Measurements from ENCODE around the gene ACTN1.
"Not testable (repeated sequence)": the region's sequence is repeated elsewhere in the genome, so short reads cannot be mapped to it uniquely, and the experiment has no call there.

Gene ACTN1

DNA sequence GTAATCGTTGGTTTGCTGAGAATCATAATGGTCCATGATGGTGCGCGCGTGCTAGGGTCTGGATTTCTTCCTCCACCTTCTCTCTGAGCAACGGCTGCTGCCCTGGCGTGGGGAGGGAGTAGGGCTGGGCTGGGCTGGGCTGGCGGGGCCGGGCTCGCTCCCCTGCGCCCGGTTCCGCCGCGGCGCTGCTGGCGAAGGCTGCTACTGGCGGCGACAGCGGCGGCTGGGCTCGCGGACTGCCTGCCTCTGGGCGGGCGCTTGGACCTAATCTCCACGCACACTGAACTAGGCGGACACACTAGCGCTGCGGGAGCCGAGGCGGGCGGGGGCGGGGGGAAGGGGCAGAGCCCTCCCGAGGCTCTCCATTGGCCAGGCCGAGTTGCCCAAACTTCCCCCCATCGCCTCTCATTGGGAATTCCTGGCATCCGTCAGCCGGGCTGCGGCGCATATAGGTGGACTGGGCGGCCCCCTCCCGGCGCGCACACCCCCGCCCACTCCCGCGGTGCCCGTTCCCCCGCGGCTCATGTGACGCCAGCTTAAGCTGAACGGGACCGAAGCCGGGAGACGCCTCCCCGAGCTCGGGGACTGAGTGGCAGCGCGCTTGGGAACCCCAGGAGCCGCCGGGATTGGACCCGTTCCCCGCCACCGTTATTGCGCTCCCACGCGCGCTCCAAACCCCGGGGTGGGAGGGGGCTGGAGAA lies at the start of gene ACTN1:
ACTN1 (minus strand) TSS at position 282 of the 701 bp plus-strand sequence; CDS start at position 36, 246 bp downstream.
- peak; percentile 83 to 87 for DNase-seq

DNA sequence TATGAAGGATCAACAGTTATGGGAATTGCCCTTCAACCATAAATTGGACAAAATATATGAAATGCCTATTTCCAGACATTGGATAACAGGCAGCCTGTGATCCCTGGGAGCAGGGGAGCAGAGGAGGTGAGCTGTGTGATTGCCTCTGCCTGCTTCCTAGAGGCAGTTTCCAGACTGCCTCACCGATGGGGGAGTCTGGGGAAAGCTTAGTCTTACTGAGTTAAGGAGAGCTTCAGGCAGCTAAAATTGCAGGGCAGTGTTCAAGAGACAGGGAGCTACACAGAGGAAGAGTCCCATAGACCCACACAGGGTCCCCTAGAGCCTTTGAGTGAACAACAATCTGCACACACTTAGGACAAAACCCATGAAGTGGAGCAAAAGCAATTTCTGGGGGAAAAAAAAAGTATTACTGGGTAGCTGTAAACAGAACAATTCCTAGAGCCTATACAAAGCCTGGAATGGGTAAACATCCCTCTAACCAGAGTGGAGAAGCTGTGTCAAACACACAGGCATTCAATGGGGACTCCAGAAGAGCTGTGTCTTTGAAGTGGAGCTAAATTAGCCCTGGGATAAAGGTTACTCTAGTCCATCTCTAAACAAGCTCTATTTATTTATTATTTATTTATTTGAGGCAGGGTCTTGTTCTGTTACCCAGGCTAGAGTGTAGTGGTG lies 48.3 kb upstream of the ACTN1 start:
- DNase-seq, result no peak

DNA sequence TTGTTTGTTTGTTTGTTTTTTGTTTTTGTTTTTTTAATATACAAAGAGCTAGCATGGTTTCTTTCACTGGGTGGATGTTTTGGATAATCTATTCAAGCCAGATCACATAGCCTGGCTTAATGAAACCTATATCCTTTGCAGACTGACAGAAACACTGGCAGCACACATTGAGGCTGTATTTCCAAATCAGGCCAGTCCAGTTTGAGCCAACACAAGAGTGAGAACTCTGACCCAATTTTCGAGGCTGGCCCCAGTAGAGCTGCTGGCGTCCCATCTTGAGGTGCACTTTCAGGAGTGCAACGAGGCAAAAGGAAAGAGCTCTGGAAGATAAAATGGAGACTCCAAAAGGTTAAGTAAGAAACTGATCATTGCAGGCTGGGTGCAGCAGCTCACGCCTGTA lies 43.9 kb upstream of the ACTN1 start:
- DNase-seq, result no peak

DNA sequence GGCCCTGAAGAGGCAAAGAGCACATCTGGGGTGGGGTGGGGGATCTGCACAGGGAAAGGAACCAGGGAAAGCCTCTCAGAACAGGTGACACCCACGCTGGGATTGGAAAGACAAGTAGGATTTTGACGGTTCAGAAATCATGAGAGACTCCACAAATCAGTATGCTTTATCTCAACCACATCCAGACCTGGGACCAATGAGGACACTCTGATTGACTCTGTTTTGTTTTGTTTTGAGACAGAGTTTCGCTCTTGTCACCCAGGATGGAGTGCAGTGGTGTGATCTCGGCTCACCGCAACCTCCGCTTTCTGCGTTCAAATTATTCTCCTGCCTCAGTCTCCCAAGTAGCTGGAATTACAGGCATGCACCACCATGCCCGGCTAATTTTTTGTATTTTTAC lies 43.0 kb upstream of the ACTN1 start:
- not testable (repeated sequence) for DNase-seq

DNA sequence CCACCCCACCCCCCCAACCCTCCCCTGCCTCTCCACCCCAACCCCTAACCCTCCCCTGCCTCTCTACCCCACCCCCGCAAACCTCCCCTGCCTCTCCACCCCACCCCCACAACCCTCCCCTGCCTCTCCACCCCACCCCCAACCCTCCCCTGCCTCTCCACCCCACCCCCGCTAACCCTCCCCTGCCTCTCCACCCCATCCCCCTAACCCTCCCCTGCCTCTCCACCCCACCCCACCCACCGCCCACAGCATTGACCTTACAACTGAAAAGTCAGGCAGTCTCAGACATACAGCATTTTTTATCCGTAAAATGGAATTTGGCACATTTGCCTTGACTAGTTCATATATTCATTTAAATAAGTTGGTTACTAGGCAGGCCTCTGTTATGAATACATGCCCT lies 38.6 kb upstream of the ACTN1 start:
- no peak for DNase-seq

DNA sequence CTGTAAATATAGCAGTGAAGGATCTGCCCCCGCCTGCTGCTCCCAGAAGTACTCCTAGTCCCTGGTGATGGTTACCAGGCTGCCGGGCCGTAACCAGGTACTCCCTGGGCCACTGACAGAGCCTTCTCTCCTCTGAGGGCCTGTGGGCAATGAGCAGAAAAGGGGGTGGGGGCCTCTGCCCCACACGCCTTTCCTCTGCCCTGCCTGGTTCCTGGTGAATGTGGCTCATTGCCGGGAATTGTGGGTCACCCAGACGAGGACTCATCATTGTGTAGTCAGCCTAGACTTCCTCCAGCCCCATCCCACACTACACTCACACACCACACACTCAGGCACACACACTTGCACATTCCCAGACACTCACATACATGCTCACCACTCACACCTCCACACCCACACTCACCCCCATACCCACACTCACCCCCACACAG lies 35.7 kb upstream of the ACTN1 start:
- no peak for DNase-seq

DNA sequence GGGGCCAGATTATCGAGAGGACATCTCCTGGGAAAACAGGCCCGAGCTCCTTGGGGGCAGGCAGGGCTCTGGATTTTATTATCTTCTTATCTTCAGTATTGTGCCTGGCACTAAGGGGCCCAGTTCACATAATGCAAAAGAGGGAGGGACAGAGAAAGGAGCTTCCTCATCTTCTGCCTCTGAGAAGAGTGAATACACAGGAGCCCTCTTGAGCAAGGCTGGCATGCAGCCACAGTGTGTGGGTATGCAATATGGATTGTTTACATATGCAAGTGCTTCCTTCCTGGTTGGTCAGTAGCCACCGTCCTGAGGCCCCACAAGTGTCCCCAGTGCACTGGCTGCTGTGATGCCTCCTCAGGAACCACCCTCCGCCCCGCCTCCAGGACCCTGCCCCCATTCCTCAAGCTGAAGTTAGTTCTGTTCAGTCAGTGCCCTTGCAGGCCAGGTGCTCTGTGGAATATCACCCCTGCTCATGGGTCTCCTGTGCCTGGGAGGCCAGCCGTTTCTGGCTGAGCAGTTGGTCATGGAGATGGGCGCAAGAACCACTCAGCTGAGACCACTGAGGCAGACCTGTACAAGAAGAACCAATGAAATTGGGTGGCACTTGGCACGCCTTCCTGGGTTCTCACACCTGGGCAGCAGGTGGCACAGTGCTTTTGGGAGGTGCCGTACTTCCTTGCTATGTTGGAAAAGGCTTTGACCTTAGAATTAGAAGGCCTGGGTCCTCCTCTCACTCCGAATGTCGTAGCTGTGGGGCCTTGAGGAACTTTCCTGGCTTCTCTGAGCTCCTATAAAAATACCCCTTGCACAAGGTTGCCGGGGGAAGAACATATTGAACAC lies 35.1 kb upstream of the ACTN1 start:
- no peak for DNase-seq

DNA sequence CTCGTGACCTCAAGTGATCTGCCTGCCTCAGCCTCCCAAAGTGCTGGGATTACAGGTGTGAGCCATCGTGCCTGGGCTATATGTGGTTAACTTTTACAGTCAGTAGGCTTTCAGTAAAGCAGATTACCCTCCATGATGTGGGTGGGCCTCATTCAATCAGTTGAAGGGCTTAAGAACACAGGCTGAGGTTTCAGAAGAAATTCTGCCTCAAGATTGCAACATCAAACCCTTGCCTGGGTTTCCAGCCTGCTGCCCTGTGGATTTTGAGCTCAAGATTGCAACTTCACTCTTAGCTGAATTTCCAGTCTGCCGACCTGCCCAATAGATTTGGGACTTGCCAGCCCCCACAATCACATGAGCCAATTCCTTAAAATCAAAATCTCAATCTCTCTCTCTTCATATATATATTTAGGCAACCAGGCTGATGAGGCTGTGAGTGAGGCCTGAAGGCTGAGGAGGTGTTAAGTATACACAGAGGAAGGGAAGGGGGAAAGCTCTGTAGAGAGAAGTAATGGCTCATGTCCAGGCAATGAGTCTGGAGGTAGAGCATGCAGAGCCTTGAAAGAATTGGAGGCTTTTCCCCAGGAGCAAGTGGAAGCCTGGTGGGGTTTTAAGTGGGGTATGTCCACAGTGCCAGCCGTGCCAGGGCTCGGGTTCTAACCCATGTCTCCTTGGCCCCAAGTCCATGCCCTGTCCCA lies 33.3 kb upstream of the ACTN1 start:
- no peak for DNase-seq

DNA sequence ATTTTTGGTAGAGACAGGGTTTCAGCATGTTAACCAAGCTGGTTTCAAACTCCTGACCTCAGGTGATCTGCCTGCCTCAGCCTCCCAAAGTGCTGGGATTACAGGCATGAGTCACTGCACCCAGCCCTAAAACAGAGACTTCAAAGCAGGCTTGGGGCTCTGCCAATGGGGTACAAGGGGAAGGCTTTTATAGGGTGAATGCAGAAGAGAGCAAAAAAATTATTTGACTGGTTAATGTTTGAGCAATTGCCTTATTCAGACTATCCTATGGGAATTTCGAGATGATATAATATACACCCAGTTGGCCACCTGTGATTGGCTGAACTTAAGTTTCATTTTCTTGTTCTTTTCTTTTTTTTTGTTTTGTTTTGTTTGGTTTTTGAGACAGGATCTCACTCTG lies 31.5 kb upstream of the ACTN1 start:
- DNase-seq, result no peak

DNA sequence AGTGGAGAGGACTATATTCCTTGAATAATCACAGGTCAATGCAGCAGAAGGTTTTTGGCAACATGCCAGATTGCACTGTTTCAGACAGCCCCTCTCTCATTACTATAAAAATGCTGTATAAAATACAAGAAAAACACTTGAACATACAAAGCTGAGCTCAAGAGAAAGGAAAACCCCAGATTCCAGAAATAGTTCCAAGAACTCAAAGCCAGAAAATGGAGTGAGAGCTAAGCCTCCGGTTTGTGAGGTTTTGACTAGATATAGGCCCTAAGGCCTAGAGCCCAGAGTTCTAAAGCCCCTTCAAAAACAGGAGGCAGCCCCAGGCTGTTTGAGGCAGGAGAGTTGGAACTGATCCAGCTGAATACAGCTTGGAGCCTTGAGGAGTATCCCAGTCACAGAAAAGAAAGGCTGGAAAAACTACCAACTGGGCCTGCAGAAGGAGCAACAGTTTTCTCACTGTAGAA lies 29.4 kb upstream of the ACTN1 start:
- no peak for DNase-seq

DNA sequence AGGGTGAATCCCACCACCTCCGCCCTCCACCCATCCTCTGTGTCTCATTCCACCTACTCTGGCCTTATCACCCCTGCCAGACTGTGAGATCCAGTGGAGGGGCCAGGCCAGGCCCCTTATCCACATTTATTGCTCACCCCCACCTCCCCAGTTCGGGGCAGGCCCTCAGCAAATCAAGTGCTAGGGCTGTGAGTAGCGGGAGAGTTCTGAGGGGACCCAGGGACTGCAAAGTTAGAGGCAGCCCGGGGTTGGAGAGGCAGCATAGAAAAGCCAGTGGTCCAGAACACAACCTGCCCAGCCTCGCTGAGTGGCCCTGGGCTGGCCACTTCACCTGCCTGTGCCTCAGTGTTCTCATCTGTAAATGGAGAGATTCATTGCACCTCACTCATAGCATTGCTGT lies 27.2 kb upstream of the ACTN1 start:
- DNase-seq, result no peak

DNA sequence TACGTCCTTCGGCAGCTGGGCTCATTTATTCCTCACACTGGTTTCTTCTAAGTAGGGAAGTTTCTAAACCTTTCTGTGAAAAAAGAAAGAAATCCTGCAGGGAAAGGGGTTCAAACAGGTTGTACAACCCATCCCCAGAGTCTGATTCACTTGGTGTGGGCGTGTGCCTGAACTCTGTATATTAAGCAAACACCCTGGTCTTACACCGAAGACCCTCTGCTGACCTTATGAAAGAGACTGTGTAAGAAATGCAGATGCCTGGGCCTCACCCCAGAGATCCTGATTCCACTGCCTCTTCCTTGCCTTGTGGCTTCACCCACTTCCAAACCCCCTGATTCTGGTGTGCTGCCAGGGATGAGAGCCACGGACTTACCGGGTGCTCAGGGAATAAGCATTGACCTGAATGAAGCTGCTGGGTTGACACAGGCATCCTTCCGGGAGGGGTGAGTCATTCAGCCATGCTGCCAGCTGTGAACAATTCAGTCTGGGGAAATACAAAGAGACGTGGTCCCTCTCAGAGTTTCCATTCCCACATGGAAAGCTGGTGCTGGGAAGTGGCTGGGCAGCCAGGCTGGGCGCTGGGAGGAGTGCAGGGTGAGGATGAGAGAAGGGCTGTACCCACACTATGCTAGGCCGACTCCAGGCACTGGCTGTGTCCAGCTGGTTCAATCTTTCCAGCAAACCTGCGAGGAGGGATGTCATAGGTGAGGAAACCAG lies 26.5 kb upstream of the ACTN1 start:
- DNase-seq, result no peak

DNA sequence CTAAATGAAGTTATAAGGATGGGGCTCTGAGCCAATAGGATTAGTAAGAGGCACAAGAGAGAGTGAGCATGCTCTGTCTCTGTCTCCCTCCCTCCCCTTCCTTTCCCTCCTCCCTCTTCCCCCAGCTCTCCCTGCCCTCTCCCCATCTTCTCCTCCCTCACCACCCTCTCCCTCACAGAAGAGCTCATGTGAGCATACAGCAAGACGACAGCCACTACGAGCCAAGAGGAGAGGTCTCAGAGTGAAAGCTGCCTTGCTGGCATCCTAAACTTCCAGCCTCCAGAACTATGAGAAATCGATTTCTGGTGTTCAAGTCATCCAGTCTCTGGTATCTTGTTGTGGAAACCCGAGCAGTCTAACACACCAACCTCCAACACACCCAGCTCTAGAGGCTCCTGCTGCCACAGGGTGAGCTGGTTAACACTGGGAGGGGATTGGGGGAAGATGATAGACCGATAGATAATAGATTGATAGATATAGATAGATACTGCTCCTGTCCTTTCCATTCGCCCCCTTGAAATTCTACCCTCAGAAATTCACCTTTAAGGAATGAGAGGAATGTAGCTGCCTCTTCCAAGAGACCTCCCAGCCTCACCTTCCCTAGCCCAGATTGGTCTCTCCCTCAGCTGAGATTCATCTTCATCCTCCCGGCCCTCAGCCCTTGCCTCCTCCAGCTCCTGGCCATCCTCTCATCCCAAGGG lies 25.8 kb upstream of the ACTN1 start:
- no peak for DNase-seq

DNA sequence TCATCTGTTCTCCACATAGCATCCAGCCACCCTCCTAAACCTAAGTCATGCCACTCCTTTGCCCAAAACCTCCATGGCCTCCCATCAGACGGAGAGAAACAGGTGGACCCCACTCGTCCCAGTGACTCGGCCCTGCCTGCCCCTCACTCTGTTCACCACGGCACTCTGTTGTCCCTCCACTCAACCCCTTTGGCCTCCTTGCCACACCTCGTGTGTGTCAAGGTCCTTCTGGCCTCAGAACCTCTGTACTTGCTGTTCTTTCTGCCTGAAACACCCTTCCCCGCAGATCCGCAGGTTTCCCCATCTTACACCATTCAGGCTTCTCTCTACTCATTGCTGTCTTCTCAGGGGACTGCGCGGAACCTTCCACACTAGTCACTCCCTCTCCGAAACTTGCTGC lies 24.5 kb upstream of the ACTN1 start:
- DNase-seq, result no peak

DNA sequence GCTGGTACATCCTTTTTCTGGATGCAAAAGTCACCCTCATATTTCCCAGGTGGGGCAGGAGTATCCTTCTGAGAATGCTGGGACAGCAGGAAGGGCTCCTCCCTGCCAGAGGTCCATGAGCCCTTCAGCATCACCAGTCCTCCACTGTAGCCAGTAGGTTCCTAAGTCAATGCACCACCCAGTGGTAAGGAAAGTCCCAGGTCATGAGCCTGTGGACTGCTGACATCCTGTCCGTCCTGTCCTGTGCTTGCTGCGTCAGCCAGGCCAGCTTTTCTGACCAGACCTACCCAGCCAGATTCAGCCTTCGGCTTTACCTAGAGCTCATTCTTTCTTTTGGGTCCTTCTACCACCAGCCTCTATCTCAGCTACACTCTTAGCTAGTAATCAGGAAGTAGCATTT lies 23.0 kb upstream of the ACTN1 start:
- no peak for DNase-seq

DNA sequence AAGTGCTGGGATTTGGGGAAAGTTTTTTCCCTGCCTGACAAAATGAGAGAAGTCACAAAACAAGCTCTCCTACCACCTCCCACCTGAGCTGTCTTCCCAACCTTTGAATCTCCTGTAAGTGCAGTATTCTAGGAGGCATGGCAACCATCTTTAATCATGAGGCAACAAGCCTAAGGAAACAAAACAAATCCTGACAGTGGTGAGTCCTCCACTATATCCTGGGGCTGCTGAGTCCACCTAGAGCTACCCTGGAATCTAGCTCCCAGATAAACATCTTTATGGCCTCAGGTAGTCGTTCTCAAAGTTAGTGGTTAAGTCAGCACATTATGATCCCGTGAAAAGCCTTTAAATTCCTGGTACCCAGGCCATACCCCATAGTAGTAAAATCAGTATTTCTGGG lies 22.3 kb upstream of the ACTN1 start:
- no peak for DNase-seq

DNA sequence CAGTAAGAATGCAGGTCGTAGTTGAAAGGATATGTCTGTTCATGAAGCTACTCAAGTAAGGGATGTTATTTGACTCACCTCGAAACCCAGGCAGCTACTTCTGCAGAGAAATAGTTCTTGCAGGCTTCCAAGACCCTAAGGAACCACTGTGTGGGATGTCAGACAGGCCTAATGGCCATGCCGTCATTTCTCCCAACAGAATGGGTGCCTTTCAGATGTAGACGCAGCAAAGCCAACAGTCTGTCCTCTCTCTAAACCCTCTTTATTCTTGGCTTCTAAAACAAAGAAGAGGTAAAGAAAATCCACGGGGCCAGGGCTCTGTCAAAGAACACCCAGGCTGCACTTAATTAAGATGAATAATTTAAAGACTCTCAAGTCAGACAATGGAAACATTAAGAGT lies 19.0 kb upstream of the ACTN1 start:
- no peak for DNase-seq

DNA sequence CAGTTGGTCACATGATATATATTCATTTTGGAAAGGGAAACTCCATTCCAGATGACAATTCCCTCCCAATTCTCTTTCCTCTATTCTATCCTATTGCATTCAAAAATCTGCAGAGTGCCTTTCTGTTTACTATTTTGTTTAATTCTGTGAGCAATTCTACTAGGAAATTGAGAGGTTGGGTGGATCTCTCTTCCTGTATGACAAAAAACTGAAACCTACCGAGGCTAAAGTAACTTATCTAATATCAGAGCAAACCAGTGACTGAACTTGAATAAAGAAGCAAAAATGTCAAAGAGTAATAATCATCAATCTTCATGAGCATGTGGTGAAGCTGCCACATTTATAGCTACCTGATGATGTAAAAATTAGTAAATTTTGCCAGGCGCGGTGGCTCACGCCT lies 16.6 kb upstream of the ACTN1 start:
- no peak for DNase-seq

DNA sequence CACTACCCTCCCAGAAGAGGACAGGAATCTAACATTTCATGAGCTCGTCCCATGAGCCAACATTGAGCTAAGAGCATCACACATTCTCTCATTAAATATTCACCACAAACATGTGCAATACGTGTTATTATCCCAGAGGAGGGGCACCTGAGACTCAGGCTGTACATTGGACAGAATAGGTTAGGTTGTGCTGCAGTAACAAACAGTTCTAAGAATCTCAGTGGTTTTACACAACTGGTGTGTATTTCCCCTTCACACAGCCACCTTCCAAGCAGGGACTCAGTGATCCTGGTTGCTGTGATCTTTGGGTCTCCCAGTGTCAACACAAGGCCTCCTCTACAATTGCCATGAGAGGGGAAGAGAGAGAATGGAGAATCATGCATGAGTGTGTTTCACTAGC lies 15.0 kb upstream of the ACTN1 start:
- no peak for DNase-seq

DNA sequence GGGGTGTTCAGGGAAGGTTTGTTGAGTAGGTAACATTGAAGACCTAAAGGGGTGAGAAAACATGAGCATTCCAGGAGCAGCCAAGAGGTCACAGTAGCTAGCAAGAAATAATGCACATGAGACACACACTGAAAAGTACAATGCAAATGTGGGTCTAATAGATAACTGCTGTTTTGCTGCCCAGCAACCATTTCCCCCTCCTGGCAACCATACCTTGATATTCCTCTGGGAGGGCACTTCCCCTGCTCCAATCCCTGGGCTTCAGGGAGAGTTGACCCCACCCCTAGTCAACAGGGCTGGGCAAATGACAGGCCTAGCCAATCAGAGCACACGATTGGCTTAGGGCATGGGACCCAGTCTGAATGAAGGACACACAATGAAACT lies 8.5 kb upstream of the ACTN1 start:
- DNase-seq, result no peak

DNA sequence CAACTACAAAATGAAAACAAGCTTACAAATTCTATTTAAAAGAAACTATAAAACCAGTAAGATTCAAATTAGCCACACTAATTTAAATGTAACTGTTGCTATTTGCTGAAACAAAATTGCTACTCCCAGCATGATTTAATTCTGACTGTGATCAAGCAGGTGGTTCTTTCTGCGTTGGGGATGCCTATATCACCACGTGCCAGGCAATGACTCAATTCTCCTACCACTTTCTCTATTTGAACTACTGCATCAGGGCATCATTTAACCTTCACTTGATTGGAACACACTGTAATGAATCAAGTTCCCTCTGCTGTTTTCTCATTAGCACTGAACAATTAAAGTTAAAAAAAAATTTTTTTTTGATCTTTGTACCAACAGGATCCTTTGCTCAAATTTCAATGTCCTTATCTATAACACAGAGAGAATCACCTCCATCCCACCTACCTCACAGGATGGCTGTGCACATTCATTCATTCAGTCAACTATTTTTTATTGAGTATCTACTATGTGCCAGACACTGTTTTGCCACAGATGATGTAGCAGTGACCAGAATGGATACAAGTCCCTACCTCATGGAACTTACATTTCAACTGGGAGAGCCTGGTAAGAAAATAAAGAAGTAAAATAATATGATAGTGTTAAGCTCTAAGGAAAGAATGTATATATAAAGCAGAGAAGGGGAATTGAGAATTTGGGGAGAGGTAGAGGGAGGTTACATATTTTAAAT lies 8.0 kb upstream of the ACTN1 start:
- DNase-seq, result no peak
